Neural progenitor cell (in vitro differentiated cells): ENCODE results near the gene CDH1.

ENCODE experiments used
- EZH2 ChIP-seq: fragments of 200-600 bp; sonication (generic); IDR thresholded peaks from 2 replicates; pipeline ENCODE4 v1.6.1; 2017; ENCODE audit warnings: antibody characterized with exemption, mild to moderate bottlenecking, moderate library complexity
- TF ChIP-seq, protein P1 (sequence below): fragments of 200-600 bp; sonication (generic); IDR thresholded peaks from 2 replicates; pipeline ENCODE4 v1.5.1; 2017; ENCODE audit warnings: antibody characterized with exemption, mild to moderate bottlenecking

GRCh38 chr16:68711421-68712139, 25.5 kb upstream of the CDH1 start:
- TF ChIP-seq, protein P1, sequence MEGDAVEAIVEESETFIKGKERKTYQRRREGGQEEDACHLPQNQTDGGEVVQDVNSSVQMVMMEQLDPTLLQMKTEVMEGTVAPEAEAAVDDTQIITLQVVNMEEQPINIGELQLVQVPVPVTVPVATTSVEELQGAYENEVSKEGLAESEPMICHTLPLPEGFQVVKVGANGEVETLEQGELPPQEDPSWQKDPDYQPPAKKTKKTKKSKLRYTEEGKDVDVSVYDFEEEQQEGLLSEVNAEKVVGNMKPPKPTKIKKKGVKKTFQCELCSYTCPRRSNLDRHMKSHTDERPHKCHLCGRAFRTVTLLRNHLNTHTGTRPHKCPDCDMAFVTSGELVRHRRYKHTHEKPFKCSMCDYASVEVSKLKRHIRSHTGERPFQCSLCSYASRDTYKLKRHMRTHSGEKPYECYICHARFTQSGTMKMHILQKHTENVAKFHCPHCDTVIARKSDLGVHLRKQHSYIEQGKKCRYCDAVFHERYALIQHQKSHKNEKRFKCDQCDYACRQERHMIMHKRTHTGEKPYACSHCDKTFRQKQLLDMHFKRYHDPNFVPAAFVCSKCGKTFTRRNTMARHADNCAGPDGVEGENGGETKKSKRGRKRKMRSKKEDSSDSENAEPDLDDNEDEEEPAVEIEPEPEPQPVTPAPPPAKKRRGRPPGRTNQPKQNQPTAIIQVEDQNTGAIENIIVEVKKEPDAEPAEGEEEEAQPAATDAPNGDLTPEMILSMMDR = no peak
- no peak for TF ChIP-seq EZH2
